MCF 10A (cell line): ENCODE results near the gene DSCAML1. TPM values are rescaled to one million over a fixed set of nuclear protein-coding genes. Genes with fewer than 3 reads are reported as not detected.

Source experiments
- BruUV-seq: library from RNA; stranded (reverse); fragments of 400-500 nt; replicated peaks from 2 replicates; lab custom pipeline; 2021; lab: Mats Ljungman, UMichigan
- CTCF ChIA-PET: fragments of 300-600 bp; sonication (Branson Sonifier 250); formaldehyde crosslinking; extraction: SDS; loops from one replicate; lab custom pipeline; 2021; ENCODE audit warnings: antibody characterized with exemption, inconsistent platforms; lab: Yijun Ruan, JAX
- POLR2A ChIA-PET: fragments of 300-600, 350-650 bp; sonication (Branson Sonifier 250); formaldehyde crosslinking; extraction: SDS; loops from one replicate; lab custom pipeline; 2020; ENCODE audit warnings: antibody characterized with exemption, inconsistent platforms; lab: Yijun Ruan, JAX
- DNase-seq: peaks from one replicate; pipeline ENCODE4 v3.0.0-alpha.2; 2018; ENCODE audit not compliant: unreplicated experiment
- H3K27ac Mint-ChIP-seq: one replicate; pipeline ENCODE4 v1.8.0; 2022; ENCODE audit warnings: mild to moderate bottlenecking, low read depth, mixed read lengths; ENCODE audit not compliant: unreplicated experiment
- H3K27me3 Mint-ChIP-seq: one replicate; pipeline ENCODE4 v1.8.0; 2022; ENCODE audit warnings: mixed read lengths; ENCODE audit not compliant: insufficient read depth, unreplicated experiment
- H3K36me3 Mint-ChIP-seq: one replicate; pipeline ENCODE4 v1.8.0; 2022; ENCODE audit warnings: mild to moderate bottlenecking, moderate library complexity, mixed read lengths; ENCODE audit not compliant: insufficient read depth, unreplicated experiment
- H3K4me1 Mint-ChIP-seq: one replicate; pipeline ENCODE4 v1.8.0; 2022; ENCODE audit warnings: mixed read lengths; ENCODE audit not compliant: insufficient read depth, unreplicated experiment
- H3K4me3 Mint-ChIP-seq: one replicate; pipeline ENCODE4 v1.8.0; 2022; ENCODE audit warnings: mild to moderate bottlenecking, moderate library complexity, mixed read lengths; ENCODE audit not compliant: unreplicated experiment
- H3K9me3 Mint-ChIP-seq: one replicate; pipeline ENCODE4 v1.8.0; 2022; ENCODE audit warnings: mixed read lengths; ENCODE audit not compliant: unreplicated experiment
- CTCF ChIP-seq: fragments of 200-600 bp; IDR thresholded peaks from one replicate; pipeline ENCODE4 v1.8.0; 2022; ENCODE audit warnings: antibody characterized with exemption, mild to moderate bottlenecking; ENCODE audit not compliant: unreplicated experiment
- intact Hi-C: fragments of 100-400 bp; cut with micrococcal nuclease; formaldehyde crosslinking; loops from 2 replicates; pipeline ENCODE4 v1.14.1; 2022
- total RNA-seq: library from RNA; stranded (reverse); gene quantifications from 2 replicates; pipeline ENCODE4 v1.2.3, GENCODE V29; 2022

Gene DSCAML1
- total RNA-seq, 1 experiment from 2014 or later: not detected

GRCh38 chr11:117554601-117555333, 242.2 kb downstream of the DSCAML1 start:
- no peak for DNase-seq
- Mint-ChIP-seq H3K4me1 (no peaks in the 10 kb centered on the region), H3K27me3 (peaks cover 100% of the 10 kb centered on the region), H3K4me3 (no peak overlapping the region), H3K27ac (no peak overlapping the region), H3K9me3 (no peaks in the 10 kb centered on the region), H3K36me3 (no peaks in the 10 kb centered on the region)
- BruUV-seq: no TSS peak
- TF ChIP-seq CTCF: no peak
- ChIA-PET POLR2A (no interaction called here), CTCF (no interaction called here)
- intact Hi-C loops: no loop called here

GRCh38 chr11:117552626-117553025, 244.4 kb downstream of the DSCAML1 start:
- intact Hi-C loops: no loop called here
- H3K36me3 Mint-ChIP-seq: no peaks in the 10 kb centered on the region
- no peak overlapping the region for H3K27ac Mint-ChIP-seq
- no TSS peak for BruUV-seq
- H3K4me3 Mint-ChIP-seq: no peak overlapping the region
- TF ChIP-seq CTCF: no peak
- POLR2A ChIA-PET: no interaction called here
- no peaks in the 10 kb centered on the region for H3K9me3 Mint-ChIP-seq
- DNase-seq: no peak
- CTCF ChIA-PET: no interaction called here
- peaks cover 98% of the 10 kb centered on the region for H3K27me3 Mint-ChIP-seq
- no peaks in the 10 kb centered on the region for H3K4me1 Mint-ChIP-seq

- ChIA-PET POLR2A (interaction anchor here (0.5 kb wide), 1 partner anchor 13 kb away, joined by 3 read pairs; no protein-coding TSS in a partner anchor), CTCF (no interaction called here)
- Mint-ChIP-seq H3K4me3 (no peak overlapping the region), H3K27me3 (peaks cover 97% of the 10 kb centered on the region), H3K27ac (no peak overlapping the region), H3K9me3 (no peaks in the 10 kb centered on the region), H3K4me1 (no peaks in the 10 kb centered on the region), H3K36me3 (no peaks in the 10 kb centered on the region)
- no peak for TF ChIP-seq CTCF
- intact Hi-C loops: no loop called here
- DNase-seq: no peak
- BruUV-seq: no TSS peak
Measured at GRCh38 chr11:117551761-117552343, 245.2 kb downstream of the DSCAML1 start.

GRCh38 chr11:117550466-117550865, 246.6 kb downstream of the DSCAML1 start:
- peaks cover 89% of the 10 kb centered on the region for H3K27me3 Mint-ChIP-seq
- DNase-seq: no peak
- no peak overlapping the region for H3K4me3 Mint-ChIP-seq
- intact Hi-C loops: no loop called here
- no peaks in the 10 kb centered on the region for H3K36me3 Mint-ChIP-seq
- no peak overlapping the region for H3K27ac Mint-ChIP-seq
- TF ChIP-seq CTCF: no peak
- no peaks in the 10 kb centered on the region for H3K4me1 Mint-ChIP-seq
- no peaks in the 10 kb centered on the region for H3K9me3 Mint-ChIP-seq
- BruUV-seq: no TSS peak
- CTCF ChIA-PET: interaction anchor here (0.7 kb wide), 1 partner anchor 193 kb away, joined by 3 read pairs; no protein-coding TSS in a partner anchor
- POLR2A ChIA-PET: no interaction called here
